GM13976 (cell line): ENCODE data around the gene NFAM1.

ENCODE experiments used
- DNase-seq: peaks from one replicate; pipeline ENCODE4 v3.0.0; 2012; ENCODE audit warnings: low spot score
- CTCF ChIP-seq: IDR thresholded peaks from 2 replicates; pipeline ENCODE4 v1.5.1; 2012; ENCODE audit warnings: borderline replicate concordance, mild to moderate bottlenecking; ENCODE audit not compliant: insufficient read depth; ENCODE audit errors: extremely low read depth, missing control alignments, control extremely low read depth
- in situ Hi-C: fragments of 300-500 bp; cut with MboI; formaldehyde crosslinking; loops from one replicate; pipeline ENCODE4 v1.12.0; 2022; ENCODE audit warnings: low sequenced_read_pairs, mixed read lengths, inconsistent platforms; ENCODE audit not compliant: unreplicated experiment

The NFAM1 gene

GRCh38 chr22:42432020-42432596 lies at the start of gene NFAM1:
TSS of gene NFAM1 (minus strand) at chr22:42432403. CDS start at chr22:42432357, 46 bp downstream.
- no peak for TF ChIP-seq CTCF
- in situ Hi-C loops = loop anchor here (10.0 to 25.0 kb wide), 3 partner anchors 257 to 470 kb away; partner anchors contain the start of genes NDUFA6, SEPTIN3 and SMIM45
- DNase-seq = no peak

GRCh38 chr22:42475122-42475521 lies 42.9 kb upstream of the NFAM1 start:
- DNase-seq = no peak
- no peak for TF ChIP-seq CTCF
- in situ Hi-C loops = no loop called here

- peak; percentile 31 for TF ChIP-seq CTCF
- in situ Hi-C loops = no loop called here
- peak; percentile 48 for DNase-seq
Measured at GRCh38 chr22:42473484-42474193, 41.4 kb upstream of the NFAM1 start.

GRCh38 chr22:42472671-42473070 lies 40.5 kb upstream of the NFAM1 start:
- in situ Hi-C loops = no loop called here
- TF ChIP-seq CTCF = no peak
- DNase-seq = no peak

- in situ Hi-C loops = no loop called here
- DNase-seq = no peak
- TF ChIP-seq CTCF = no peak
Measured at GRCh38 chr22:42471441-42471840, 39.2 kb upstream of the NFAM1 start.

- no peak for DNase-seq
- TF ChIP-seq CTCF = no peak
- in situ Hi-C loops = no loop called here
Measured at GRCh38 chr22:42470366-42471082, 38.3 kb upstream of the NFAM1 start.
